Cardiac muscle cell (in vitro differentiated cells and primary cell): Measurements from ENCODE around the gene ENG. TPM values are rescaled to one million over a fixed set of nuclear protein-coding genes. Genes with fewer than 3 reads are reported as not detected.
A peak's percentile ranks its signal among the peaks of the same experiment; 100 is the strongest.
"Not testable (repeated sequence)": the region's sequence is repeated elsewhere in the genome, so short reads cannot be mapped to it uniquely, and the experiment has no call there.

Experiments
- DNase-seq, 2 donors: peaks; one replicate each; pipeline versions ENCODE4 v3.0.0 to v3.0.0-alpha.2; 2010 to 2017; ENCODE audit warnings: low read depth in 1 of 2, low spot score in 1 of 2
- H3K27ac ChIP-seq: fragments of 200-600 bp; sonication (generic); 2 replicates; pipeline ENCODE4 v1.5.1; 2016
- H3K27me3 ChIP-seq: fragments of 200-600 bp; sonication (generic); 2 replicates; pipeline ENCODE4 v1.6.0; 2016; ENCODE audit warnings: control low read depth
- H3K36me3 ChIP-seq: fragments of 200-600 bp; sonication (generic); 2 replicates; pipeline ENCODE4 v1.5.1; 2016; ENCODE audit warnings: control low read depth
- H3K4me1 ChIP-seq: fragments of 200-600 bp; sonication (generic); 2 replicates; pipeline ENCODE4 v1.8.1; 2017; ENCODE audit warnings: low read depth, mild to moderate bottlenecking, mixed run types
- H3K4me3 ChIP-seq: fragments of 200-600 bp; sonication (generic); 2 replicates; pipeline ENCODE4 v1.5.1; 2016; ENCODE audit warnings: mild to moderate bottlenecking
- H3K9me3 ChIP-seq: fragments of 200-600 bp; sonication (generic); 2 replicates; pipeline ENCODE4 v1.5.1; 2017; ENCODE audit warnings: low read depth, mild to moderate bottlenecking, control low read depth
- polyA plus RNA-seq: library from polyadenylated mRNA; unstranded; fragments of >200 nt; fragmentation: Nextera tagmentation; extraction: Ambion mirVana; gene quantifications from 2 replicates; pipeline ENCODE4 v1.2.1, GENCODE V29; 2016
- total RNA-seq: library from RNA; depleted of rRNA; stranded (reverse); fragments of >200 nt; gene quantifications from 2 replicates; pipeline ENCODE4 v1.2.3, GENCODE V29; 2016
- TF ChIP-seq, protein P1 (sequence below): IDR thresholded peaks from 2 replicates; pipeline ENCODE4 v1.5.1; 2012; ENCODE audit warnings: low read depth, mild to moderate bottlenecking, low read length

The ENG gene
- total and polyA plus RNA-seq, 2 experiments from 2014 or later, result 12.6 to 15.8 TPM

DNA sequence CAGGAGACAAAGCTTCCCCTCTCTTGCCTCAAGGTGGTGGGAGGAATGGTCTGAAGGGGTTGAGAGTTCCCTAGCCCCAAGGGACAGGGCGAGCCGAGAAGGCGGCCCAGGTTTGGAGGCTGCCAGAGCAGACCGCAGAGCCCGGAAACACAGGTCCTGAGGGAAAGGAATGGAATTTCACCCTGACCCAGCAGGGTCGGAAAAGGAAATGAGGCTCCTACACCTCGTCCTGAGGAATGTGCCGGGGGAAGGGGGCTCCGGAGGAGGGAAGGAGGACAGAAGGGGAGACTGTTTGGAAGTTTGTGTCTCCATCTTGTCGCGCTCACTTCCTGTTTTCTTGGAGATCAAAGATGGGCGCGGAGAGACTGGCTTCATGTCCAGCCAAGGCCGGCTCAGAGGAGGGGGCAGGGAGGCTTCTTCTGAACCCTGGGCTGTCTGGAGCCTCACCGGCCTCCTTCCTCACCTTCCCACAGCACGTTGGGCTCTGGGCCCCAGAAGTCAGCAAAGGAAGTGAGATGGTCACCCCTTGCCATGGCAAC is 9.6 kb downstream of the ENG start:
- peak overlapping the region; percentile 58 for H3K27ac ChIP-seq

DNA sequence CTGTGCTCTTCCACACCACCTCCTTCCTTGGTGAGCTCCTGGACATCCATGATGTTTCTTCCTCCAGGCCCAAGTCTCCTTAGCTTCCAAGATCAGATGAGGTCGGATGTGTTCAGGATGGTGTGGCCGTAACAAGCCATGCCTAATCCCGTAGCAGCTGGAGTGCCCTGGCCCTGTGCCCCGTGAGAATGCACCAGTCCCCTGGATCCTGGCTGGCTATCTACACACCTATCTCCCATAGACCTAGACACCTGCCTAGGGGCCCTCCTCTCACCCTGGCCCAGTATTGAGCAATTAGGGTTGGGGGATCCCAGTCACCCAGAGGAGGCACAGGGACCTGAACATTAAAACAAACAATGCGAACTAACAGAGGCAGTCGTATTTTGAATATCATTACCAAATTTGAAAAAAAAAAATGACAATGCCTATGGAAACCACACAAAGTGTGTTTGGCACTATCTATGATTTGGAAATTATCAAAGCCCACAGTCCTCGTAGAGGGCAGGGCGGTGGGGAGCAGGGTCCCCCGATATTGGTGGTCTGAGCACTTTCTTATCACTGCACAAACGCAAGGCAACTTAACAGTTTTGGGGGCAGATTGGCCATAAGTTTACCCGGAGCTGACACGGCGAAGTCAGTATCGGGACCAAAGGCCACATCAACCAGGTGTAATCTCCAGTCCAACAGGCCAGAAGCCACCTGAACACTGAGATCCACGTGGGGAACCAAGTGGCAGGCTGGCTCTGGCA is 13.2 kb downstream of the ENG start:
- no peak for DNase-seq
- TF ChIP-seq, protein P1, sequence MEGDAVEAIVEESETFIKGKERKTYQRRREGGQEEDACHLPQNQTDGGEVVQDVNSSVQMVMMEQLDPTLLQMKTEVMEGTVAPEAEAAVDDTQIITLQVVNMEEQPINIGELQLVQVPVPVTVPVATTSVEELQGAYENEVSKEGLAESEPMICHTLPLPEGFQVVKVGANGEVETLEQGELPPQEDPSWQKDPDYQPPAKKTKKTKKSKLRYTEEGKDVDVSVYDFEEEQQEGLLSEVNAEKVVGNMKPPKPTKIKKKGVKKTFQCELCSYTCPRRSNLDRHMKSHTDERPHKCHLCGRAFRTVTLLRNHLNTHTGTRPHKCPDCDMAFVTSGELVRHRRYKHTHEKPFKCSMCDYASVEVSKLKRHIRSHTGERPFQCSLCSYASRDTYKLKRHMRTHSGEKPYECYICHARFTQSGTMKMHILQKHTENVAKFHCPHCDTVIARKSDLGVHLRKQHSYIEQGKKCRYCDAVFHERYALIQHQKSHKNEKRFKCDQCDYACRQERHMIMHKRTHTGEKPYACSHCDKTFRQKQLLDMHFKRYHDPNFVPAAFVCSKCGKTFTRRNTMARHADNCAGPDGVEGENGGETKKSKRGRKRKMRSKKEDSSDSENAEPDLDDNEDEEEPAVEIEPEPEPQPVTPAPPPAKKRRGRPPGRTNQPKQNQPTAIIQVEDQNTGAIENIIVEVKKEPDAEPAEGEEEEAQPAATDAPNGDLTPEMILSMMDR, result no peak
- peaks cover 24% of the 10 kb centered on the region for H3K4me1 ChIP-seq

More for the DNA sequence above, 9.6 kb downstream of the ENG start:
- Histone ChIP-seq H3K27me3 (no peaks in the 10 kb centered on the region), H3K4me1 (peaks cover 12% of the 10 kb centered on the region), H3K9me3 (no peaks in the 10 kb centered on the region), H3K4me3 (no peak overlapping the region), H3K36me3 (no peaks in the 10 kb centered on the region)
- DNase-seq, result peak in 1 of 2 donors; percentile 90
- TF ChIP-seq, protein P1, result no peak

DNA sequence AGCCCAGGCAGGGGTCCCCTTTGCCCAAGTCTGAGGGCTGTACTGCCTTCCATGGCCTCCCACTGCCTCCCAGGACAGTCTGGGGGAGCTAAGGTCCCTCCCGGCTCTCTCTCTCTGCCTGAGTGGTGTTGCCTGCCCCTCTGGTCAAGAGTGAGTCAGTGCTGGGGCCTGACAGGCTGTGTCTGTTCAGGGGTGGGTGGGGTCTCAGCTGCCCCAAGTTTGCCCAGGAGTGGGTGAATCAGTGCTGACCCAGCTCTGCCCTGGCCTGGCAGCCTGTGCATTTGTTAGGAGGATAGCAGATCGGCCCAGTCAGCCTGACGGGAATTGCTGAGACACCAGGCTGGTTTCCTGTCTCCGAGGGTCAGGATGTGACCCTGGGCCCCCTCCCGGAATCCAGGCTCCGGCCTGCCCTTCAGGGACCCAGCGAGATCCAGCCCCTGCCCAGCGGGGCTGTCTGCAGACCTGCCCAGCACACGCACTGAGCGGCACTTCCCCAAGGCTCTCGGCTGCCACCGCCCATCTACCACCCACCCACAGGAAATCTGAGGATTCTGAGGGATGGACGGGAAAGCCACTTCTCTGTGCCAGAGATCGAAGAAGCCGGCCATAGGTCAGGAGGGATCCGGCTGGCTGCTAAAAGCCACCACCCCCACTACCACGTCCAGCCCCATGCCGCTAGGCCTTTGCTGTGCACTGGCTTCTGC is 15.9 kb downstream of the ENG start:
- Histone ChIP-seq H3K9me3 (no peaks in the 10 kb centered on the region), H3K27me3 (no peaks in the 10 kb centered on the region), H3K27ac (peak overlapping the region; percentile 66), H3K36me3 (no peaks in the 10 kb centered on the region), H3K4me1 (peaks cover 34% of the 10 kb centered on the region), H3K4me3 (no peak overlapping the region)
- TF ChIP-seq, protein P1, result no peak
- DNase-seq, result peak in 1 of 2 donors; percentile 94

More for the DNA sequence above, 13.2 kb downstream of the ENG start:
- no peak overlapping the region for H3K27ac ChIP-seq
- H3K27me3 ChIP-seq, result no peaks in the 10 kb centered on the region
- H3K36me3 ChIP-seq, result no peaks in the 10 kb centered on the region
- H3K4me3 ChIP-seq, result no peak overlapping the region
- H3K9me3 ChIP-seq, result no peaks in the 10 kb centered on the region

DNA sequence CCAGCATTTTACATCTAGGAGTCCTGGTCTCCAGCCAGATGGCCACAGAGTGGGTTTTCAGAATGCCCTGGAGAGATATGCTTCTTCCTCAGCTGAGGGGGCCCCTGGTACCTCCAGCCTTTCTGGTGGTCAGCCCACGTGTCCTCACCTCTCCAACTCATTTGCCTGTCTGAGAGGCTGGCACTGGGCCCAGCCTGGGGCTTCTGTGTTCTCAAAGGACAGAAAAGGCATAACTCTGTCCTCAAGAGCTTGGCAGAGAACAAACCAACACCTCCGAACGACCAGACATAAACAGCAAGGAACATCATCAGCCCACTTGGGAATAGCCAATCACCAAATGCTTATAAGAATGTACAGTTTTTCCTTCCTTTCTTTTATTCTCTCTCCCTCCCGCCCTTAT is 17.1 kb downstream of the ENG start:
- Histone ChIP-seq H3K4me3 (no peak overlapping the region), H3K27me3 (no peaks in the 10 kb centered on the region), H3K27ac (peak overlapping the region; percentile 88), H3K4me1 (peaks cover 34% of the 10 kb centered on the region), H3K36me3 (no peaks in the 10 kb centered on the region), H3K9me3 (no peaks in the 10 kb centered on the region)
- TF ChIP-seq, protein P1, result no peak
- DNase-seq, result peak; percentile 37 to 43

DNA sequence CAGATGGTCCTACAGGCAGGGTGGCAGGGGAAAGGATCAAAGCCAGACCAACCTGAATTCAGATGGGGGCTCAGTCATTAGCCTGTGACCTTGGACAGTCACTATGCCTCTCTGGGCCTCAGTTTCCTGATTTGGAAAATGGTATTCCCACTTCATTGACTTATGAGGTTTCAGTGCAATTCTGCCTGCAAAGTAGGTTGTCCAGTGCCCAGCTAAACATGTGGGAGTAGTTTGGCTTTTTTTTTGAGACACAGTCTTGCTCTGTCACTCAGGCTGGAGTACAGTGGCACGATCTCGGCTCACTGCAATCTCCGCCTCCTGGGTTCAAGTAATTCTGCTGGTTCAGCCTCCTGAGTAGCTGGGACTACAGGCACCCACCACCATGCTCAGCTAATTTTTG is 17.9 kb downstream of the ENG start:
- H3K27me3 ChIP-seq, DNase-seq, H3K4me3 ChIP-seq, H3K9me3 ChIP-seq, H3K36me3 ChIP-seq: not testable (repeated sequence)
- Histone ChIP-seq H3K4me1 (peaks cover 34% of the 10 kb centered on the region), H3K27ac (peak overlapping the region; percentile 88)

DNA sequence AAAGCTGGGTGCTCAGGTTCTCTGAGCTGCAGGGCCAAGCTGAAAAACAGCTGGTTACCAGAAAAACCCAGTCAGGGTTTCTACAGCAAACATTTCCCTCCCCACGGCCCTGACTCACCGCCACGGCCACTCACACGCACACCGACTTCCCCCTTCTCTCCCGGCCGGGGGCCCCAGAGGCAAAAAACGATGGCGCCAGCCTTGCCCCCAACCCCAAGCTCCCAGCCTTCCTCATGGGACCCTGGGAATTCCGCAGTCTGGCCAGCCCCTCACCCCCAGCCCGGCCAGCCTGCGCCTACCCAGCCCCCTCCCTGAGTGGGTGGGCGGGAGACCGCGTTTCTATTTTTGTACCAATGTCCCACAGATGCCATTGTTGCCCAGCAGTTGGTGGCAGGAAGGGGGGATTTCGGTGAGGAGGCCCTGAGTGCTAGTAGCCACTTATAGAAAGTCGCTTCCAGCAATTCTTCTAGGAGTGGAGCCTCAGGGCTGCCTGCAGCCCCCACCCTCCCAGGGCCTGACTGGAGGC is 18.4 kb downstream of the ENG start:
- H3K27ac ChIP-seq, result peak overlapping the region; percentile 88
- TF ChIP-seq, protein P1, result no peak
- H3K27me3 ChIP-seq, result no peaks in the 10 kb centered on the region
- H3K36me3 ChIP-seq, result no peaks in the 10 kb centered on the region
- no peak overlapping the region for H3K4me3 ChIP-seq
- peaks cover 34% of the 10 kb centered on the region for H3K4me1 ChIP-seq
- no peaks in the 10 kb centered on the region for H3K9me3 ChIP-seq
- DNase-seq, result peak; percentile 61 to 73
